Fibroblast of skin of left biceps (primary cell): ENCODE results near the gene ALOX5AP.

Experiments used
- DNase-seq, 2 experiments: peaks; one replicate each; pipeline ENCODE4 v3.0.0-alpha.2; 2013; ENCODE audit warnings: low read depth in 2 of 2

Gene ALOX5AP

DNA sequence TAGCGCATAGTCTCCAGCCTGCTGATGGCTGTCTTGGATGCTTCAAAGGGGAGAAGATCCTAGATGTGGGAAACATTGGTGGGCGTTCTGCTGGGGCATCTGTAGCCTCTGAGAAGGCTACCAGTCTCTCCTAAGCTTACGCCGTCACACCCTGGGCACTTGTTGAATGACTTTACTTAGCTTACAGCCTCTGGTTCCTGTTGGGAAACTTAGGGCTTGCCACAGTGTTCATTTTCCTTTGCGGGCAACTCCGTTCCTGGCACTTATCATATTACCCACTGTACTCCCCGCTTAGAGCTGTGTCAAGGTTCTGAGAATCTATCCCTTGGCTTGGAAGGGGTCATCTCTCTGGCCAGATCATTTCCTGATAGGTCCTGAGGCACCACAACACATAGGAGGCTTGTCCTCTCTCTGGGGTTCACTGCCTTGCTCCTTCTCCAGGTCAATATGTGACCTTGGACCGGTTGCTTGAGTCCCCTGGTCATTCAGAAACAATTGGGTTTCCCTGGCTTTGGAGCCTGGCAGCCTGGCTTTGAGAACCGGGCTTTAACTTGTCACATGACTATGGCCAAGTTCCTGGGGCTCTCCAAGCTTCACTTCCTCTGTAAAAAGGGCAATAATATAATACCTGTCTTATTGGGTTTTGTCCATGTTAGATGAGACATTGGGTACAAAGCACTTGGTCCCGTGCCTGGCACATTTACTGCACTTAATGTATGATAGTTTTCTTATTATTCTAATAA lies 20.5 kb upstream of the ALOX5AP start:
- DNase-seq, result no peak

DNA sequence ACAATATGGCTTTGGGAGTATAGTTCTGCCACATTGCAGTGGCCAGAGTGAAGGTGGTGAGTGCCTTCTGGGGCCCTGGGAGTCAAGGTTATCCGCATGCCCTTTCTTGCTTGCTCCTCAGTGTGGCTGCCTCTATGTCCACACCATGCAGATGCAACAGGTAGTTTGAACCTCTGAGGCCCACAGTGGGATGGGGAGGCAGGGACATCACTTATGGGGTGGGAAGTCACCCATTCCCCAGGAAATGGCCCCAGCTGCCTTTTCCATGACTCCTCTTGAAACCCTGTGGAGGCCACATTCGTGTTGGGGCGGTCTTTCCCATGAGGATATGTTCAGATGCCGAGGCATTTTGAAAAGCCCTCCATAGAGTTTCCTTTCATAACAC lies 20.0 kb upstream of the ALOX5AP start:
- DNase-seq, result no peak

DNA sequence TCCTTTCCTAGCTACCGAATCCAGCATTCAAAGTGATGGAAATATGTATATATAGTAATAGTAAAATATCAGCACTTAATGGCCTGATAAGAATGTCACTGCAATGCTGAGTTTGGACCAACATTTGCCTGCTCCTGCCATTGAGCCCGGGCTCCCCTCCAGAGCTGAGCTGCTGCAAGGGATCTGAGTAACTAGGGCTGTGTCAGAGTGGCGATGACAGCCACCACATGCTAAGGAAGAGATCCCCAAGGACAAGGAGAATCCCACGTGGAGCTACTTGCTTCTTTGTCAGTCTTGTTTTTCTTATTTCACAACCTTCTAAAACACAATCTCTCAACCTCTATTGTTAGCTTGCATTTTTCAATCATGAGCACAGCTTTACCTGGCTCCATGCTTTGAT lies 19.5 kb upstream of the ALOX5AP start:
- no peak for DNase-seq

DNA sequence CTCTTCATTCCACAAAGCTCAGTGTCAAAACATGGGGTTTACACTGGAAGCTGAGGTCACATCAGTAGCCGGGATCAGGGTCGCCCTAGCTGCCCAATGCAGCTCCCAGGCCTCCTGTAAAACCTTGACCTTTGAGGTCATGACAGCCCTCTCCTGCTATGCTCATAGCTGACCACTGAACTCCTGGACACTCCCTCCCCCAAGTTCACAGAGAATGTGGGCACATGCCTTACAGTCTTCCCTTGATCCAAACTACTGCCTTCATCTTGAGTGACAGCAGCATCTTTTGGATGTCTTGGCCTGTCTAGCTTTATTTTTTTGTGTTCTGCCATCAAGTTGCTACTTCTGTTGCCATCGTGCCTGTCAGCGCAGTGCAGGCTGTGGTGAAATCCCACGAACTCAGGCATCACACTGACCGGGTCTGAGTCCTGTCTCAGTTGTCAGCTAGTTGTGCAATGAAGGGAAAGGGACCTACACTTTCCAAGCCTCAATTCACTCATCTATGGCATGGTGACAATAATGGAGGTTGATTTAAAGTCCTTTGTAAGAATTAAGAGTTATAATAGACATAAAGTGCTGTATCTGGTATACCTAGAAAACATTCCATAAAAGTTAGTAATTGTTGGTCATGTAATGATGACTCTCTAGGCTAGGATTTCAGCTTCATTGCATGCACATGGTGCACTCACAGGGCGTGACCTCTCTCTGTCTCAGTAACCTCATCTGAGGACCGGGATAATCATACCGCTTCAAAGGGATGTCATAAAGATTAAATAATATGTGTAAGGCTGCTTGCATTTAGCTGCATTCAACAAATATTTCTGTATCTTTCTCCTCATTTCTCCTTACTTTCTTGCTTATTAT lies 16.4 kb upstream of the ALOX5AP start:
- DNase-seq, result peak; percentile 70 to 73

DNA sequence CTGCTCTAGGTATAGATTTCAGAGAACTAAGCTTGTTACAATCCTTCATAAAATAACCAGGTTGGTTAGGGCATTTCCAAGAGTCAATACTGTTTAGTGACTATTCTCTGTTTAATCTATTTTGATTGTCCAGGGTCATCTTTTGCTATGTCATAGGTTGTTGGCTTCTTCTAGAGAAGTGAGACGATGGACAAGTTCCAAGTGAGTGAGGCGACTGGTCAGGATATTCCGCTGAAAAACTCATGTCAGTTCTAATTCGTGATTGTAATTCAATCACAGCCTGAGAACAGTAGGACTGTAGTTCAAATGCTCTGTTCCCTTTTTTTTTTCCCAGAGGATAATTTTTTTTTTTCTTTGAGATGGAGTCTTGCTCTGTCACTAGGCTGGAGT lies 15.8 kb upstream of the ALOX5AP start:
- no peak for DNase-seq

DNA sequence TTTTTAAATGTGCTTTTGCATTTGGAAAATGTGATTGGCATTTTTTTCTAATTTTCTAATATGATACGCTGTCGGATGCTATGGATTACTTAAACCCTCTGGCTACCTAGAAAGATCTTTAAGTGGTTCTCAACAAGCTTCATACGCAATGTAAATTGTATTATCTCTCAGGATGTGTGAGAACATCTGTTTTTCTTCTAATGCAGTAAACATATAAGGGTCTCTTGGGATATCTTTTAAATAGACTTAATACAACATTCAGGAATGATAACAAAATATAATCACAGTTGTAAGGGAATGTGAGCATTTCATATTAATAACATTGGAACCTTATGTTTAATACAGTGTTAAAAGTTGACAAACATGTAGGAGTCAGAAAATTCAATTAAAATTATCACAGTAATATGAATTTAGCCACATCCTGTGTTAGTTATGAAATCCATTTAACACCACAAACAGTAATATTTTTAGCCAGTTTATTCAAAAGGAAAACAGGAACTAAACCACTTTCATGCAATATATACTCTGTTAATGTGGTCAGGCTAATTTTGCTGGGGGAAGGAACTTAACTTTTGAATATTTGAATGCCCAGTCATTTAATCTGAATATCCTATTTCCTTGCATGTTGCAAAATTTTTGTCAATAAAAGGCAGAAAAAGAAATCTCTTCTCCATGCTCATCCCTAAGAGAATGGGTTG lies 15.0 kb upstream of the ALOX5AP start:
- no peak for DNase-seq

DNA sequence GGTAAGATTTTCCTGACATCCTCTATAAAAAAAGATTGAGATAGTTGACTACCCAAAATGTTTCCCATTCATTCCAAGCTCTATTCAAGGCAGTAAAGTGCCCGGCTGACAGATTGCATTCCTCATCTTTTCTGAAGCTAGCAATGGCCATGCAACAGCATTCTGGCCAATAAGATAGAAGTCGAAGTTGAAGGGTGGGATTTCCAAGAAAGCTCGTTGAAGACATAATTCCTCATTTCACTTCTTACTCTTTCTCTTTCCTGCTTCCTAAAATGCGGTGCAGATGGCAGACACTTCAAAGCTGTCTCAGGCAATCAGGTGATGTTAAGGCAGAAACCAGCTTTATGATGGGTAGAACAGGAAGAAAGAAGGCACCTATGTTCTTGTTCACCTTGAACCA lies 13.4 kb upstream of the ALOX5AP start:
- no peak for DNase-seq

DNA sequence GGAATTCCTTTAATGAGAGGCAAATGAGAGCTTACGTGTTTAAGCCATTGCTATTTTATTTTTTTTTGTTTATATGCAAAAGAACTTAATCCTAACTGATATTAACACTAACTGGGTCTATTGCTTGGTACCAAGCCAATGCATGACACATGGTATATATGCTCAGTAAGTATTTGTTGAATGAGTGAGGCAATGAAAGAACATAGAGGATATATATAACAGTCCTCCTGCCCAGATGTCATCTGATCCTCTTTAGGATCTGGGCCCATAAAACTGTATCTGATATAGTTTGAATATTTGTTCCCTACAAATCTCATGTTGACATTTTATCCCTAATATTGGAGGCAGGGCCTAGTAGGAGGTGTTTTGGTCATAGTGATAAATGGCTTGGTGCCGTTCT lies 13.0 kb upstream of the ALOX5AP start:
- DNase-seq, result no peak

DNA sequence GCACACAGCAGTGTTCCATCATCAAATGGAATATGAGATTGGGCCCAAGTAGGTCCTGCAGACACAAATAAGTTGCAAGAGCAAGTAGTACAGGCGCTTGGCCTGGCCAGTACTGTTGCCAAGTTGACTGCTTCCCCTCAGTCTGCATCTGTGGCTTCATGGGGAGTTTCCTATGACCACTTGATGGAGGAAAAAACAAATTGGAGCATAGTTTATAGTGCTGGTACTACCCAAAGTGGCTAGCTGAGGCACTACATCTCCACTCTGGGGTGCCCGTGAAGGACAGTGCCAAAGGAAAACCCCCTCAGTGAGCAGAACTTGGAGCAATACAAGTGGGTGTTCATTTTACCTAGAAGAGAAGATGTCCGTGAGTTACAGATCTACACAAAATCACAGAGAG lies 10.6 kb upstream of the ALOX5AP start:
- DNase-seq, result no peak

DNA sequence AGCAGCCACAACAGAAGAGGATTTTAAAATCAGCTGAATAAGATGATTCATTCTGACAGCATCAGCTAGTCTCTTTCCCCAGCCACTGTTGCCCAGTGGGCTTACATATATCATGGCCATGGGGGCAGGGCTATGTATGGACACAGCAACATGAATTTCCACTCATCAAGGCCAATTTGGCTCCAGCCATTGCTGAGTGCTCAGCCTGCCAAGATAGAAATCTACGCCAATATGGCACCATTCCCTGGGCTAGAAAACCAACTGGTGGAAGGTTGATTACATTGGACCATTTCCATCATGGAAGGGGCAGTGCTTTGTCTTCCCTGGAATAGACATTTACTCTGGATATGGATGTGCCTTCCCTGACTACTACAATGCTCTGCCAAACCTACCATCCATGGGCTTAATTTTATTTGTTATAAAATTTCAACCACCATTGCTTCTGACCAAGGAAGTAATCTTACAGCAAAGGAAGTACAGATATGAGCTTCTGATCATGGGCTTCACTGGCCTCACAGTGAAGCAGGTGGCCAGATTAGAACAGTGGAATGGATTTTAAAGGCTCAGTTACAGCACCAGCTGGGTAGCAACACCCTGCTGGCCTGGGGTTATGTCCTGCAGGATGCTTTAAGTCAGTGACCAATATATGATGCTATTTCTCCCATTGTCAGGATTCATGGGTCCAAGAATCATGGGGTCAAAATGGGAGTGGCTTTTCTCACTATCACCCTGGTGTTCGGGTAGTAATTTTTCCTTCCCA lies 9.8 kb upstream of the ALOX5AP start:
- DNase-seq, result no peak

DNA sequence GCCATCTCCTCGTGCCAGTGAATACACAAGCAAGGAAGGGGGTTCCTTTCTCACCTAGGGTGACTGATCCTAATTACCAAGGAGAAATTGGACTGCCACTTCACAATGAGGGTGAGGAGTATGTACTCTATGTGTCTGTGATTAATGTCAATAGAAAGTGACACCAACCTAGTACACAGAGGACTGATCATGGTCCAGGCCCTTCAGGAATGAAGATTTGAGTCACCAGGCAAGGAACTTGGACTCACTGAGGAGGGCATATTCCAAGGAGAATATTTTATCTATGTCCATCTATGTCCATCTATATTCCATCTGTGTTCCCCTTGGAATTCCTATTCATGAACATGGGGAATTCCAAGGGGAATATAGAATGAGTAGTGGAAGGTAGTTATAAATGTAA lies 9.2 kb upstream of the ALOX5AP start:
- no peak for DNase-seq

DNA sequence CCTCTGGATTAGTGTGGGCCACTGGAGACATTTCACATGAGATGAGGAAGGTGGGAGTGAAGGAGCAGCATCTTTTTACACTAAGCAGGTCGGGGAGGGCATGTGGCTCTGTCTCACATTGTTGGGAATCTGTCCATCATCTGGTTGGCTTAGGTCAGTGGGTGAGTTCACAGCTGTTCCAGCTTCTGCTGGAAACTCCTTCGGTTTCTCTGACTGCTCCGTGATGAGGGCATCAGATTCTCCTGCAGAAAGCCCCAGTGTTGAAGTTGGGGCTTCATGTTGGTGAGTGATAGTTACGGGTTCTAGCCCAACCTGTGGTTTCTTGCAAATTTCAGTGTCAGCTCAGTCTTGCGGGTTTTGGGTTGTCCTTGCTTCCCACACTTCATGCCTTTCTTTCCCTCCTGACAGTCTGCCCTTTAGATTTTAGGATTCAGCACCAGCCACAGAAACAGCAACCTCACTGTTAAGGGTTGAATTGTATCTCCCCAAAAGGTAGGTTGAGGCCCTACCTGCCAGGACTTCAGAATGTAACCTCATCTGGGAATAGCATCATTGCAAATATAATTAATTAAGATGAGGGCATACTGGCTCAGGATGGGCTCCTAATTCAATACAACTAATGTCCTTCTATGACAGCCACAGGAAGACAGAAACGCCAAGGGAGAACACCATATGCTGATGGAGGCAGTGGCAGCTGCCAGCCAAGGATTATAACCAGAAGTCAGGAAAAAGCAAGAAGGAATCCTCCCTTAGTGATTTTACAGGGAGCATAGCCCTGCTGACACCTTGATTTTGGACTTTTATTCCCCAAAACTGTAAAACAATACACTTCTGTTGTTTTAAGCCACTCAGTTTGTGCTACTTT lies 7.6 kb upstream of the ALOX5AP start:
- no peak for DNase-seq

DNA sequence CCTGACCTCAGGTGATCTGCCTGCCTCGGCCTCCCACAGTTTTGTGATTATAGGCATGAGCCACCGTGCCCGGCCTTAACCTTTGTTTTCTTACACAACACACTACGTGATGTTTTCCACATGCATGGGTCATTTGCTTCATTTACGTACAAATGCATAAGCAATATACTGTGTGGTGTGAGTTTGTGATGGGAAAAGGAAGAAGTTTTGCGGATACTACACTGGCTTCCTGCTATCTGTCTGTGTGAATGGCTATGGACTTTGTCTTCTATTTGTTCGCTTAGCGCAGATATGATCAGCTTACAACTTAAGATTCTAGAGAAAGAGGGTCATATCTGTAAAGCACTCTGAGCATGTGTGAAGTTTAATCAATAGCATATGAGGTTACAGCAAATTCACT lies 5.5 kb upstream of the ALOX5AP start:
- DNase-seq, result no peak

DNA sequence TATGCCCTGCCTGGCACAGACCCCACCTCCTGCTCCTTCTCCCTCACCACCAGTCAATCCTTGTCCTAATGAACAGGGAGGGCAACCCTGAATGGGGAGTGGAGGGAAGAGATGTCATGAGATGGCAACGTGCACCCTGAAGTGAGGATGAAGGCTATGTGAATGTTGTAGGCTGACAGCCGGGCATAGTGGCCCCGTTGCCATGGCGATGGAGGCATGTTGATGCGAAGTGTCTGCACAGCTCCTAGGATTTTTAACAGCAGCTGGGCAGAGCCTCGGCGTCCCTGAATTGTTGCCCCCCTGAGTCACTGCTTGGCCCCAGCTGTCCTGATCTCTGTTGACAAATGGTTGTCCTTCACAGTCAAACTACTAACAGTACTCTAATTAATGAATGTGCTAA lies 4.8 kb upstream of the ALOX5AP start:
- DNase-seq, result no peak

DNA sequence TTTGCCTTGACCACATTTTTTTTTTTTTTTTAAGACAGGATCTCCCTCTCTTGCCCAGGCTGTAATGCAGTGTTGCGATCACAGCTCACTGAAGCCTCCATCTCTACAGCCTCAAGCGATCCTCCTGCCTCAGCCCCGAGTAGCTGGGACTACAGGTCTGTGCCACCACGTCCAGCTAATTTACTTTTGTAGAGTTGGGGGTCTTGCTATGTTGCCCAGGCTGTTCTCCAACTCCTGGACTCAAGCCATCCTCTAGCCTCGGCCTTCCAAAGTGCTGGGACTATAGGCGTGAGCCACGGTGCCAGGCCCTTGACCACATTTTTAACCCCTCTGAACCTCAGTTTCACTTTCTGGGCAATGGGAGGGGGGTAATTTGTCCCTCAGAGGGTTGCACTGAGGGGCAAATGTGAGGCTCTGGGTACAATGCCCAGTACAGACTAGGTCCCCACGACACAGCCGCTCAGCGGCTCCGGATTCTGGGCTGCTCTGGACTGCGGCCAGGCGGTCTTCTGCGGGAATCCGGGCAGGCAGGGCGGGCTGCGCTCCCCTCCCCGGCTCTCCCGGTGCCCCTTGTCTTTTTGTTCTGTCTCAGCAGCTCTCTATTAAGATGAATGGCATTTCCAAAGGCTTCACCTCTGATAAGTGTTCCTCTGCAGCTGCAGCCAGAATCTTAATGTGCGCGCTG lies 3.8 kb upstream of the ALOX5AP start:
- DNase-seq, result no peak

DNA sequence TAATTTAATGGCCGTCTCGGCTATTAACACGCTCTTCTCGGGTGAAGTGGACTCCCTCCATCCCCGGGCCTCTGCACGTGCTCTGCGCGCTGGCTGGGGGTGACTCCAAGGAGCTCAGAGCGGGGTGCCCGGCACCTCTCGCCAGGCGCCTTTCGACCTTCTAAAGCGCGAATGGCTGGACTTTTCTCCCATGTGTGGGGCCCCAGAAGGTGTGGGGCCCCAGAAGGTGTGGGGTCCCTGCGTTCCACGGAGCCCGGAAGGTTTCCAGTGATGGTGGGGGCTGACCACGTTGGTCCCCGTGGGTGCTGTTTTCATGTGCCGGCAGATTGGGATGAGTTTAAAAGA lies 3.3 kb upstream of the ALOX5AP start:
- no peak for DNase-seq

DNA sequence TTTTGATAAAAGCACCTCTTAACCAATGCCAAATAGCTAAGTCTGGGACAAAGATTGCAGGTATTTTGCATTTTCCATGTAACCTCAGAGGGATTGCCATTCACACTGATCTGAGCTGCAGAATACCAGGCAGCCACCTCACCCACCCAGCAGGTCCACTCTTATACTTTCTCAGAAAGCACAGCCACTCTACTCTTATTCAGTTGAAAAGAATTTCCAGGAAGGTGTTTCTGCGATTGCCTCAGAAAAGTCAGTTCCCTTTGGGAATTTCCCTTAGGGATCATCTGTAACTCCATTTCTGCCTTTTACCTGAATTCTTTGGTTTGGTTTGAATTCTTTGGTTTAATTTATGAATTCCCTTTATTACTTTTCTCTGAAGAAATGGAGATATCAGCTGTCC lies 904 bp upstream of the ALOX5AP start:
- DNase-seq, result peak; percentile 78 to 79

DNA sequence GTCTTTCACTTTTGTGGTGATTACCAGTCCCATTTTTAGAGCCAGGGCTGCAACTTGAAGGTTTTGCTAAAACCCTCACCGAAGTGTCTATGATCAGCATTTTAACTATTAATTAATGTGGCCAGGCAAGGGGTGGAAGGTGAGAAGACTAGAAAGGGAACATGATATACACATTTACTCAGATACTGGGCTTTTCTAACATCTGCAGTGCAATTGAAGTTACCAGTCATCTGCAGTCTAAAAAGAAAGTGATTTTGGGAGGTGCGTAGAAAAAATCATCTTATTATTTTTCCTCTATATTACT lies 481 bp downstream of the ALOX5AP start:
- DNase-seq, result no peak

DNA sequence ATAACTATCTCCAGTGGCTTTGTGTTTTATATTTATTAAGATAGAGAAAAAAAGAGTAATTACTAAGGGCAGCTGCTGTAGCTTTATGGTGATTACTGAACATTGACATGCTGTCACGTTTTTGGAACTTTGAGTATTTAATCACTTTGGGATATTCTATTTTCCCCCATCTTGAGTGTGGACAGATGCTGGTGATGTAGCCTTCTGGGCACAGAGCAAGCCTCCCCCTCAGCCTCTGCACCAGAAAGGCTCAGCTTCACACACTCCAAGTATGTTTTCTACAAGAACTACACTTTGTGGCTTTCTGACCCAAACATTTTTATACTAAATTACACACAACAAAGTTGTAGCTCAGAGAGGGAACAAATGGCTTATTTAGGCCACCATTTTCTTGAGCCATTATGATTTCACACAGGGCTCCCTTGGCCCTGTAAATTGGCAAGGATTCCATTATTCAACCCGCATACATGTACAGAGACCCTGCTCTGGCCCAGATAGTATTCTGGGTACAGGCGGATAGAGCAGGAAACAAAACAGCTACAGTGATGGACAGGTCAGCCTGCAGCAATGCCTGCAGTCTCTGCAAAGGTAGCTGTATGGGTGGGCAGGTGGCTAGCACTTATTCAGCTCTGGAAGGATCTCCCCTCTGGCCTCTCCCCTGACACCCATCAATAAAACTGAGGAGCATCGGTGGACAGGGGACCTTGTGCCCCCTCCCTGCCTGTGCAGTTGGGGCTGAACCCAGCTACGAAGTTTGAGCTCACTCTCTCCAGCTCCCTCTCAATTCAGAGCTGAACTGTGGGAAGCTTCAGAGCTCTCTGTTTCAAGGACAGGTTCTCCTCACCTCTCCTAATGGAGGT lies 1.3 kb downstream of the ALOX5AP start:
- DNase-seq, result no peak
